HG02973 (cell line): ENCODE data around the gene MBD5.

ENCODE experiments used
- ATAC-seq: cut with Tn5 transposase; IDR thresholded peaks from one replicate; pipeline ENCODE4 v1.9.1; 2021; ENCODE audit warnings: moderate library complexity; ENCODE audit not compliant: unreplicated experiment

Gene MBD5

DNA sequence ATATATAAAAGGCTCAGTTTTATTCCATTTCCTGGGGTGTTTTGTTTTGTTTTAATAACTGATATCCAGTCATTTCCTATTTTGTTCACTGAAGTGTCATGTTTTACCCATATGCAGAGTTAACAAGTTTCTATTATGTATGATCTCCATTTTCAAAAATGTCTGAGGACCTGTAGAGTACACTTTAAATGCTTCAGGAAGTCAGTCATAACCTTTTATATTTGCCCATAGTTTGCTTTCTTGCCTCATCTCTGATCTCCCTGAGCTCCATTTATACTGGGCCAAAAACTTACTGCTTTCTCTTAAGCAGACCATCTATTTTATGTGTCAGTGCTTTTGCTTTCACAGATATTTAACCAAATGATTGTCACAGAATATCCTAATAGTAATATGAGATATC is 278.7 kb downstream of the MBD5 start:
- ATAC-seq = no peak

- no peak for ATAC-seq
These were observed 279.7 kb downstream of the MBD5 start for GRCh38 chr2:148300544-148300943.

DNA sequence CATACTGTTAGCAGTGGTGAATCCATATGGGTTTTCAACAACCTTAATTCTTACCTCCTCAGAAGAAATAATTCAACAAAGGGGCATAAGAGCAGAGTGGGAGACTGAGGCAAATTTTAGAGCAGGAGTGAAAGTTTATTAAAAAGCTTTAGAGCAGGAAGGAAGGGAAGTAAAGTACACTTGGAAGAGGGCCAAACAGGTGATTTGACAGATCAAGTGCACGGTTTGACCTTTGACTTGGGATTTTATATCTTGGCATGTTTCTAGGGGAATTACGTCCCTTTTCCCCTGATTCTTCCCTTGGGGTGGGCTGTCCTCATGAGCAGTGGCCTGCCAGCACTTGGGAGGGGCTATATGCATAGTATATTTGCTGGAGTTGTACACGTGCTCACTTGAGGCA is 280.5 kb downstream of the MBD5 start:
- no peak for ATAC-seq

- ATAC-seq = no peak
These were observed 281.6 kb downstream of the MBD5 start for GRCh38 chr2:148302526-148302925.

- no peak for ATAC-seq
These were observed 282.3 kb downstream of the MBD5 start for GRCh38 chr2:148303161-148303560.

GRCh38 chr2:148305476-148305875 is 284.6 kb downstream of the MBD5 start:
- ATAC-seq = no peak

DNA sequence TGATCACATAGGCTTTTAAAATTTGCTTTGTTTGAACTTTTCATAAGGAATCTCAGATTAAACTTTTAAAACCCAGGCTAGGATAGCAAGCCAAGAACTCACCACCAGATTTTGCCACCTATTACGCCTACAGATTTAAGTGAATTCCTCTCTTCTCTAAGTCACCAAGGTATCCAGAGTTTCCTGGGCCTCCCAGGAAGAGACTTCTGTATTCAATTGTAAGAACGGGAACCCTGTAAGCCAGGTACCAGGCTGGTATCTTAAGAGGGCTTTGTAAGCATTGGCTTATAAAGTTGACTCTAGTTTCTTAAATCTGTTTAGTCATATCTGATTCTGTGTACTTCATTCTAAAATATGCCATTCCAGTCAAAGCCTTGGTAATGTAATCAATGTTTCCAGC is 285.1 kb downstream of the MBD5 start:
- ATAC-seq = no peak

GRCh38 chr2:148317598-148317997 is 296.7 kb downstream of the MBD5 start:
- no peak for ATAC-seq

DNA sequence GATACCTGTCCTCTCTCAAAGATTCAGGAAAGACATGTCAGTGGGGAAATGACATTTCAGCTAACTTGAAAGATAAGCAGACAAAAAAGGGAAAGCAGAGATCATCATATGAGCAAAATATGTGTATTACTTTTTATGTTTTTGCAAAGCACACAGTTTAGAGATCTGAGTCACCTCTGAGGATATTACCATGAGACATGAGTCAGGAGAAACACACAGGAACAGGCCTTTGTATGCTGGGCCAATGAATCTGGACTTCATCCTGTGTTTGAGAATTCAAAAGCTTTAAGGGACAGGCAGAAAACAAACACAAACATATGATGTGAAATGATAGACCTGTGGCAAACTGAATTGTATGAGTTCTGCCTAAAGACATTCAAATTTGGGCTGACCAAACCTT is 317.6 kb downstream of the MBD5 start:
- ATAC-seq = no peak

GRCh38 chr2:148342086-148342485 is 321.2 kb downstream of the MBD5 start:
- no peak for ATAC-seq

GRCh38 chr2:148350199-148350598 is 329.3 kb downstream of the MBD5 start:
- no peak for ATAC-seq

DNA sequence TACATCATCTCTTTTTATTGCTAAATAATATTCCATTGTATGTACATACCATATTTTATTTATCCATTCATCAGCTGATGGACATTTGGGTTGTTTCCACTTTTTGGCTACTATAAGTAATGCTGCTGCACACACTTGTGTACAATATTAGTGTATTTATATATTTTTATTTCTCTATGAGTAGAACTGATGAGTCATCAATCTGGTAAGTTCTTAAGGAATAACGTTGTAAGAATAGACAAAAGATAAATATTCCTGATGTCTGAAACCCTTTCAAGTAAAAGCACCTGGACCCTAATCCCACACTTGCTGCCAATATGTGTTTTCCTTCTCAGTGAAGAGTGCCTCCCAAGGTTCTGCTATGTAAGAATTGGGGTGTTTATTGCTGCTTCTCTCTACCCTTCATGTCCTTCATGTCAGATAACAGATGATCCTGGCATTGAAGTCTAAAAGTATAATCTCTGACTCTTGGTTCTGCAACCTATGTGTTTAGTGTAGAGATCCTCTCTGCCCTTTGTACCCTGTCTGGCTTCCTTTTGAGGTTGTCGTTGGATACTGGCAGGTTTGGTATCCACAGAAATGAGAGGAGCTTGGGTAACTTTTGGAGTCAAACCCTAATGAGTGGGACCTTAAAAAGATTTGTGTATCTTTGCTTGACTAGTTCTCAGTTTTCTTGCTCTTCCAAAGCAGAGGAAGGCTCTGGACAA is 330.7 kb downstream of the MBD5 start:
- no peak for ATAC-seq

- ATAC-seq = no peak
These were observed 337.5 kb downstream of the MBD5 start for GRCh38 chr2:148358375-148358774.

- no peak for ATAC-seq
These were observed 339.8 kb downstream of the MBD5 start for GRCh38 chr2:148360662-148361061.

DNA sequence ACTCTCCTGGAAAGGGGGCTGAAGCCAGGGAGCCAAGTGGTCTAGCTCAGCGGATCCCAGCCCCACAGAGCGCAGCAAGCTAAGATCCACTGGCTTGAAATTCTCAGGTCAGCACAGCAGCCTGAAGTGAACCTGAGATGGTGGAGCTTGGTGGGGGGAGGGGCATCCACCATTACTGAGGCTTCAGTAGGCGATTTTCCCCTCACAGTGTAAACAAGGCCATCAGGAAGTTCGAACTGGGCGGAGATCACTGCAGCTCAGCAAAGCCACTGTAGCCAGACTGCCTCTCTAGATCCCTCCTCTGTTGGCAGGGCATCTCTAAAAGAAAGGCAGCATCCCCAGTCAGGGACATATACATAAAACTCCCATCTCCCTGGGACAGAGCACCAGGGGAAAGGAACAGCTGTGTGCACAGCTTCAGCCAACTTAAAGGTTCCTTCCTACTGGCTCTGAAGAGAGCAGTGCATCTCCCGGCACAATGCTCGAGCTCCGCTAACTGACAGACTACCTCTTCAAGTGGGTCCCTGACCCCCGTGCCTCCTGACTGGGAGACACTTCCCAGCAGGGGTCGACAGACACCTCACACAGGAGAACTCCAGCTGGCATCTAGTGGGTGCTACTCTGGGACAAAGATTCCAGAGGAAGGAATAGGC is 341.4 kb downstream of the MBD5 start:
- no peak for ATAC-seq

GRCh38 chr2:148375214-148375613 is 354.3 kb downstream of the MBD5 start:
- no peak for ATAC-seq

GRCh38 chr2:148391324-148391723 is 370.4 kb downstream of the MBD5 start:
- ATAC-seq = no peak

DNA sequence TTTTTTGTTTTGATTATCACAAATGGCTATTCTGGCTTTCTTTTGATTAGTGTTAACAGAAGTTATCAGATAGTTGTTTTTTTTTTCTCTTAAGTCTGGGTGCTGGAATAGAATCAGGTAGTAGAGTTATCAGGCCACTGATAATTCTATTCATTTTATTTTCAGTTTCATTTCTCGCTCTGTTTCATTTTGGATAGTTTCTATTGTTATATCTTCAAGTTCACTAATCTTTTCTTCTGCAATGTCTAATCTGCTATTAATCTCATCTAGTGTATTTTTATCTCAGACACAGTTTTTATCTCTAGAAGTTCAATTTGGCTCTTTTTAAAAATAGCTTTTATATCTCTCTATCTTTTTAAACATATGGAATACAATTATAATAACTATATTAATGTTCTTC is 381.9 kb downstream of the MBD5 start:
- ATAC-seq = no peak

GRCh38 chr2:148410899-148411298 is 390.0 kb downstream of the MBD5 start:
- ATAC-seq = no peak

GRCh38 chr2:148416248-148416647 is 395.4 kb downstream of the MBD5 start:
- ATAC-seq = no peak

DNA sequence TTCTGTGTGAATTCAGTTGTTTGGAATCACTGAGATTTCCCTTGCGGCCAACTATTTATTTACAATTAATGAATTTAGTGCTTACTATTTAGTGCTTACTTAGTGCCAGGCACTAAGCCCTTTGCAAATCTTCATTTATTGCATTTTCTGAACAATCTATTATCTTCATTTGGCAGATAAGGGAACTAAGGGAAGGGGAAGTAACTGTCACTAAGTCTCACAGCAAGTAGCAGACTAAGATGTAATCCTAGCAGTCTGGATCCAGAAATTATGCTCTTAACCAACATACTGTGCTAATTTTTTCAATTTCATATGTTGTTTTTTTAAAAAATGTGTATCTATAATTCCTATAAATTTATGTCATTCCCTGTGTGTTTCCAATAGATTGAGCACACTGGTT is 409.2 kb downstream of the MBD5 start:
- ATAC-seq = no peak

- ATAC-seq = no peak
These were observed 427.0 kb downstream of the MBD5 start for GRCh38 chr2:148447877-148448276.

GRCh38 chr2:148450531-148450930 is 429.6 kb downstream of the MBD5 start:
- no peak for ATAC-seq
